Esophagus squamous epithelium (tissue), 4 donors: ENCODE results near the gene RELN.

Experiments used
- POLR2A ChIP-seq, 4 donors: fragments of 450-650 bp; IDR thresholded peaks; one replicate each; pipeline ENCODE4 v1.6.1; 2017; ENCODE audit warnings: antibody characterized with exemption in 4 of 4, mild to moderate bottlenecking in 4 of 4, moderate library complexity in 3 of 4
- TF ChIP-seq, protein P1 (sequence below), 6 experiments: fragments of 450-650 bp in 4 of 6; fragments of 200-600 bp in 2 of 6; sonication (generic) in 2 of 6; IDR thresholded peaks; one replicate each; pipeline ENCODE4 v1.5.1; 2016 to 2019; ENCODE audit warnings: antibody characterized with exemption in 6 of 6, mild to moderate bottlenecking in 4 of 6, moderate library complexity in 4 of 6

DNA sequence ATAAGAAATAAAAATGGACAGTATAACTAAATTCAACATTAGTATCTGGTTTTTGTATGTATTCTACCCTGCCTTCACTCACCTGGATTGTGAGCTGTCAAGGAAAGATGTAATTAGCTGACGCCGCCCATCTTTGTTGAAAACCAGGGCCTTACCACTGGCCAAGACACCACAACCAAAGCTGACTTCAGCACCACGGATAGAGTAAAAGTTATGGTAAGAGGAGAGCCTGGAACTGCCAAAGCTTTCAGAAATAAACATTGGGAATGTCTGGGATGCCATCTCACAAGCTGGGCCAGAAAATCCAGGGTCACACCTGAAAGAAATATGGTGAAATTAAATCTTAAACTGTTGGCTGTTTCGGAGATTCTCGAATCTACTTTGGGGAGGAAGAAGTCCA is 353.3 kb downstream of the RELN start:
- TF ChIP-seq, protein P1, sequence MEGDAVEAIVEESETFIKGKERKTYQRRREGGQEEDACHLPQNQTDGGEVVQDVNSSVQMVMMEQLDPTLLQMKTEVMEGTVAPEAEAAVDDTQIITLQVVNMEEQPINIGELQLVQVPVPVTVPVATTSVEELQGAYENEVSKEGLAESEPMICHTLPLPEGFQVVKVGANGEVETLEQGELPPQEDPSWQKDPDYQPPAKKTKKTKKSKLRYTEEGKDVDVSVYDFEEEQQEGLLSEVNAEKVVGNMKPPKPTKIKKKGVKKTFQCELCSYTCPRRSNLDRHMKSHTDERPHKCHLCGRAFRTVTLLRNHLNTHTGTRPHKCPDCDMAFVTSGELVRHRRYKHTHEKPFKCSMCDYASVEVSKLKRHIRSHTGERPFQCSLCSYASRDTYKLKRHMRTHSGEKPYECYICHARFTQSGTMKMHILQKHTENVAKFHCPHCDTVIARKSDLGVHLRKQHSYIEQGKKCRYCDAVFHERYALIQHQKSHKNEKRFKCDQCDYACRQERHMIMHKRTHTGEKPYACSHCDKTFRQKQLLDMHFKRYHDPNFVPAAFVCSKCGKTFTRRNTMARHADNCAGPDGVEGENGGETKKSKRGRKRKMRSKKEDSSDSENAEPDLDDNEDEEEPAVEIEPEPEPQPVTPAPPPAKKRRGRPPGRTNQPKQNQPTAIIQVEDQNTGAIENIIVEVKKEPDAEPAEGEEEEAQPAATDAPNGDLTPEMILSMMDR (IDR thresholded peaks at IDR 0.05), result no peak
- no peak for TF ChIP-seq POLR2A (IDR thresholded peaks at IDR 0.05)
